MCF 10A (cell line): ENCODE results near the gene PPP1R36. TPM values are rescaled to one million over a fixed set of nuclear protein-coding genes. Genes with fewer than 3 reads are reported as not detected.
"Not testable (repeated sequence)": the region's sequence is repeated elsewhere in the genome, so short reads cannot be mapped to it uniquely, and the experiment has no call there.

ENCODE experiments used
- BruUV-seq: library from RNA; stranded (reverse); fragments of 400-500 nt; replicated peaks from 2 replicates; lab custom pipeline; 2021; lab: Mats Ljungman, UMichigan
- CTCF ChIA-PET: fragments of 300-600 bp; sonication (Branson Sonifier 250); formaldehyde crosslinking; extraction: SDS; loops from one replicate; lab custom pipeline; 2021; ENCODE audit warnings: antibody characterized with exemption, inconsistent platforms; lab: Yijun Ruan, JAX
- POLR2A ChIA-PET: fragments of 300-600, 350-650 bp; sonication (Branson Sonifier 250); formaldehyde crosslinking; extraction: SDS; loops from one replicate; lab custom pipeline; 2020; ENCODE audit warnings: antibody characterized with exemption, inconsistent platforms; lab: Yijun Ruan, JAX
- DNase-seq: peaks from one replicate; pipeline ENCODE4 v3.0.0-alpha.2; 2018; ENCODE audit not compliant: unreplicated experiment
- H3K27ac Mint-ChIP-seq: one replicate; pipeline ENCODE4 v1.8.0; 2022; ENCODE audit warnings: mild to moderate bottlenecking, low read depth, mixed read lengths; ENCODE audit not compliant: unreplicated experiment
- H3K27me3 Mint-ChIP-seq: one replicate; pipeline ENCODE4 v1.8.0; 2022; ENCODE audit warnings: mixed read lengths; ENCODE audit not compliant: insufficient read depth, unreplicated experiment
- H3K36me3 Mint-ChIP-seq: one replicate; pipeline ENCODE4 v1.8.0; 2022; ENCODE audit warnings: mild to moderate bottlenecking, moderate library complexity, mixed read lengths; ENCODE audit not compliant: insufficient read depth, unreplicated experiment
- H3K4me1 Mint-ChIP-seq: one replicate; pipeline ENCODE4 v1.8.0; 2022; ENCODE audit warnings: mixed read lengths; ENCODE audit not compliant: insufficient read depth, unreplicated experiment
- H3K4me3 Mint-ChIP-seq: one replicate; pipeline ENCODE4 v1.8.0; 2022; ENCODE audit warnings: mild to moderate bottlenecking, moderate library complexity, mixed read lengths; ENCODE audit not compliant: unreplicated experiment
- H3K9me3 Mint-ChIP-seq: one replicate; pipeline ENCODE4 v1.8.0; 2022; ENCODE audit warnings: mixed read lengths; ENCODE audit not compliant: unreplicated experiment
- intact Hi-C: fragments of 100-400 bp; cut with micrococcal nuclease; formaldehyde crosslinking; loops from 2 replicates; pipeline ENCODE4 v1.14.1; 2022
- total RNA-seq: library from RNA; stranded (reverse); gene quantifications from 2 replicates; pipeline ENCODE4 v1.2.3, GENCODE V29; 2022
- TF ChIP-seq, protein P1 (sequence below): fragments of 200-600 bp; IDR thresholded peaks from one replicate; pipeline ENCODE4 v1.8.0; 2022; ENCODE audit warnings: antibody characterized with exemption, mild to moderate bottlenecking; ENCODE audit not compliant: unreplicated experiment

The PPP1R36 gene
- total RNA-seq, 1 experiment from 2014 or later = 0.47 TPM

DNA sequence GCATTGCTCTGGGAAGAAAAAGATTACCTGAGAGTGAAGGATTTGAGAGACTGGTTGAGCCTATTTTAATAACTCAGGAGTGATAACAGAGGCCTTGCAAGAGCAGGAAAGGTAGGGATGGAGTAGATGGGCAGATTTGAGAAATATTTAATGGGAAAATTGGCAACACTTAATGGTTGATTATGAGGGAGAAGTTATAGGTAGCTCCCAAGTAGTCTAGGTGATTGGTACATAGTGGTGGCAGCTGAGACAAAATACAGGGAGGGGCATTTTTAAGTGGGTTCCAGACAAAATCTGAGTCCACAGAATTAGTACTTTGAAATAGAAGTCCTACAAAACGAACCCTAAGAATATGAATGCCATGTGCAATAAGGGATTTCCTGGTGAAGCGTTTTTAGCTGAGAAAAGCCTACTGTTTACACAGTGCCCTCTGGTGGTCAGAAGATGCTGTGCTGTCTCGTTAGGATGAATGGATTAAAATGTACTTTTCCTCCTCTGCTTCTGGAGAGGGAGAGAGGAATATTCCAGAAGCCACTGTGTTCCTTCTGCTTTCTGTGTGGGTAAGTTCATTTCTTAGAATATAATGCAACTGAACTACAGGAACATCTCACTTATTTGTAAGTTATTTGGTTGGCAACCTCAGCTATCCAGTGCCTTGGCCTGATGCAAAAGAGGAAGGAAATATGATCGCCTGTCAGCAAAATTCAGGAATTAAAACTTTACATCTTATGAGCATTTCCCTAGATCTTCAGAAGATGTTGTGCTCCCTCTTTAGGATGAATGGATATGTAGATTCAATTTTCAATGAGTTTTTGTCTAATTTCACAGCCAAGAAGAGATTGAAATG is 38.7 kb upstream of the PPP1R36 start:
- no peaks in the 10 kb centered on the region for H3K9me3 Mint-ChIP-seq
- peaks cover 4% of the 10 kb centered on the region for H3K36me3 Mint-ChIP-seq
- TF ChIP-seq, protein P1, sequence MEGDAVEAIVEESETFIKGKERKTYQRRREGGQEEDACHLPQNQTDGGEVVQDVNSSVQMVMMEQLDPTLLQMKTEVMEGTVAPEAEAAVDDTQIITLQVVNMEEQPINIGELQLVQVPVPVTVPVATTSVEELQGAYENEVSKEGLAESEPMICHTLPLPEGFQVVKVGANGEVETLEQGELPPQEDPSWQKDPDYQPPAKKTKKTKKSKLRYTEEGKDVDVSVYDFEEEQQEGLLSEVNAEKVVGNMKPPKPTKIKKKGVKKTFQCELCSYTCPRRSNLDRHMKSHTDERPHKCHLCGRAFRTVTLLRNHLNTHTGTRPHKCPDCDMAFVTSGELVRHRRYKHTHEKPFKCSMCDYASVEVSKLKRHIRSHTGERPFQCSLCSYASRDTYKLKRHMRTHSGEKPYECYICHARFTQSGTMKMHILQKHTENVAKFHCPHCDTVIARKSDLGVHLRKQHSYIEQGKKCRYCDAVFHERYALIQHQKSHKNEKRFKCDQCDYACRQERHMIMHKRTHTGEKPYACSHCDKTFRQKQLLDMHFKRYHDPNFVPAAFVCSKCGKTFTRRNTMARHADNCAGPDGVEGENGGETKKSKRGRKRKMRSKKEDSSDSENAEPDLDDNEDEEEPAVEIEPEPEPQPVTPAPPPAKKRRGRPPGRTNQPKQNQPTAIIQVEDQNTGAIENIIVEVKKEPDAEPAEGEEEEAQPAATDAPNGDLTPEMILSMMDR = peak; percentile 80
- ChIA-PET POLR2A (interaction anchor here (0.5 to 1.7 kb wide), 10 partner anchors 9 to 351 kb away, joined by 3 to 20 read pairs (median 3); no protein-coding TSS in a partner anchor), CTCF (interaction anchor here (0.6 to 2.0 kb wide), 24 partner anchors 9 to 1445 kb away, joined by 3 to 14 read pairs (median 3); partner anchors contain the start of gene AKAP5)
- peaks cover 30% of the 10 kb centered on the region for H3K4me1 Mint-ChIP-seq
- no peaks in the 10 kb centered on the region for H3K27me3 Mint-ChIP-seq
- intact Hi-C loops = loop anchor here (1.0 kb wide), 1 partner anchor 81 kb away; no protein-coding TSS in a partner anchor
- DNase-seq = peak; percentile 77
- BruUV-seq = no TSS peak
- H3K27ac Mint-ChIP-seq = peak overlapping the region; percentile 32
- H3K4me3 Mint-ChIP-seq = no peak overlapping the region

- DNase-seq = no peak
- no TSS peak for BruUV-seq
- POLR2A ChIA-PET = interaction anchor here (1.7 kb wide), 1 partner anchor 11 kb away, joined by 6 read pairs; no protein-coding TSS in a partner anchor
- no peaks in the 10 kb centered on the region for H3K9me3 Mint-ChIP-seq
- H3K27me3 Mint-ChIP-seq = no peaks in the 10 kb centered on the region
- H3K27ac Mint-ChIP-seq = no peak overlapping the region
- TF ChIP-seq, protein P1 = no peak
- no peak overlapping the region for H3K4me3 Mint-ChIP-seq
- intact Hi-C loops = no loop called here
- CTCF ChIA-PET = interaction anchor here (0.6 to 1.2 kb wide), 3 partner anchors 66 to 123 kb away, joined by 3 to 4 read pairs (median 3); no protein-coding TSS in a partner anchor
- peaks cover 4% of the 10 kb centered on the region for H3K36me3 Mint-ChIP-seq
- peaks cover 15% of the 10 kb centered on the region for H3K4me1 Mint-ChIP-seq
Measured at GRCh38 chr14:64513271-64513670, 36.5 kb upstream of the PPP1R36 start.

GRCh38 chr14:64515053-64515452 is 34.7 kb upstream of the PPP1R36 start:
- CTCF ChIA-PET = interaction anchor here (1.1 to 2.7 kb wide), 3 partner anchors 41 to 377 kb away, joined by 5 to 14 read pairs (median 7); no protein-coding TSS in a partner anchor
- Mint-ChIP-seq H3K27me3 (no peaks in the 10 kb centered on the region), H3K4me1 (peaks cover 13% of the 10 kb centered on the region), H3K9me3 (no peaks in the 10 kb centered on the region), H3K4me3 (no peak overlapping the region), H3K27ac (no peak overlapping the region), H3K36me3 (peaks cover under 1% of the 10 kb centered on the region)
- no peak for DNase-seq
- BruUV-seq = no TSS peak
- TF ChIP-seq, protein P1 = no peak
- intact Hi-C loops = no loop called here
- POLR2A ChIA-PET = interaction anchor here (0.6 to 3.3 kb wide), 8 partner anchors 9 to 139 kb away, joined by 3 to 18 read pairs (median 4); partner anchors contain the start of genes ZBTB1 and ZBTB25

DNA sequence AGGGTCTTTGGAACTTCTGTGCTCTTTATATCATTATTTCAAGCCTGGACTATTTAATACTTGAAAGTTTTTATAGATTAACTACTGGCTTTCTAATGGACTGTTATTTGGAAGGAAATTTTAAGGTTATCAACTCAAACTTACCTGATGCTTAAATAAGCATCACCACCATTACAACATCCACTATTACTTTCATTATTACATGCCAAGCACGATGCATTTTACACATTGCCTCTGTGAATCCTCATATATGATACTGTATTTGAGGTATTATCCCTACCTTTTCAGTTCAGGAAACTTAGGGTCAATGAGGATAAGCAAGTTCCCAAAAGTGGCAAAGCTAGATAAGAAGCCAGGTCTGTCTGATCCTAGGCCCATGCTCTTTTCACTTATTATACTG is 32.8 kb upstream of the PPP1R36 start:
- H3K9me3 Mint-ChIP-seq = no peaks in the 10 kb centered on the region
- peaks cover 3% of the 10 kb centered on the region for H3K4me1 Mint-ChIP-seq
- POLR2A ChIA-PET = interaction anchor here (1.5 to 3.3 kb wide), 3 partner anchors 11 to 21 kb away, joined by 4 to 18 read pairs (median 5); partner anchors contain the start of gene ZBTB1
- H3K4me3 Mint-ChIP-seq = no peak overlapping the region
- CTCF ChIA-PET = interaction anchor here (1.6 to 2.7 kb wide), 2 partner anchors 119 to 375 kb away, joined by 7 to 14 read pairs; no protein-coding TSS in a partner anchor
- H3K27me3 Mint-ChIP-seq = no peaks in the 10 kb centered on the region
- TF ChIP-seq, protein P1 = no peak
- no peaks in the 10 kb centered on the region for H3K36me3 Mint-ChIP-seq
- DNase-seq = no peak
- intact Hi-C loops = no loop called here
- no TSS peak for BruUV-seq
- H3K27ac Mint-ChIP-seq = no peak overlapping the region

- CTCF ChIA-PET = interaction anchor here (0.7 to 1.1 kb wide), 2 partner anchors 9 to 87 kb away, joined by 4 read pairs; no protein-coding TSS in a partner anchor
Measured at GRCh38 chr14:64517667-64518066, 32.1 kb upstream of the PPP1R36 start.

More at GRCh38 chr14:64517667-64518066, 32.1 kb upstream of the PPP1R36 start:
- H3K4me1 Mint-ChIP-seq, BruUV-seq, DNase-seq, H3K4me3 Mint-ChIP-seq, intact Hi-C loops, H3K36me3 Mint-ChIP-seq, H3K9me3 Mint-ChIP-seq, H3K27me3 Mint-ChIP-seq, H3K27ac Mint-ChIP-seq: not testable (repeated sequence)
- POLR2A ChIA-PET = interaction anchor here (0.6 to 1.9 kb wide), 4 partner anchors 12 to 254 kb away, joined by 3 to 9 read pairs (median 4); no protein-coding TSS in a partner anchor
